Measurements from ENCODE around the gene CDRT4. TPM values are rescaled to one million over a fixed set of nuclear protein-coding genes. Genes with fewer than 3 reads are reported as not detected.

CDRT4 gene
- total RNA-seq, 3 donors from 2014 or later (not counting 1 experiment from before 2014, with no cell fraction given) = 5.5 to 14.0 (median 11.8) TPM

DNA sequence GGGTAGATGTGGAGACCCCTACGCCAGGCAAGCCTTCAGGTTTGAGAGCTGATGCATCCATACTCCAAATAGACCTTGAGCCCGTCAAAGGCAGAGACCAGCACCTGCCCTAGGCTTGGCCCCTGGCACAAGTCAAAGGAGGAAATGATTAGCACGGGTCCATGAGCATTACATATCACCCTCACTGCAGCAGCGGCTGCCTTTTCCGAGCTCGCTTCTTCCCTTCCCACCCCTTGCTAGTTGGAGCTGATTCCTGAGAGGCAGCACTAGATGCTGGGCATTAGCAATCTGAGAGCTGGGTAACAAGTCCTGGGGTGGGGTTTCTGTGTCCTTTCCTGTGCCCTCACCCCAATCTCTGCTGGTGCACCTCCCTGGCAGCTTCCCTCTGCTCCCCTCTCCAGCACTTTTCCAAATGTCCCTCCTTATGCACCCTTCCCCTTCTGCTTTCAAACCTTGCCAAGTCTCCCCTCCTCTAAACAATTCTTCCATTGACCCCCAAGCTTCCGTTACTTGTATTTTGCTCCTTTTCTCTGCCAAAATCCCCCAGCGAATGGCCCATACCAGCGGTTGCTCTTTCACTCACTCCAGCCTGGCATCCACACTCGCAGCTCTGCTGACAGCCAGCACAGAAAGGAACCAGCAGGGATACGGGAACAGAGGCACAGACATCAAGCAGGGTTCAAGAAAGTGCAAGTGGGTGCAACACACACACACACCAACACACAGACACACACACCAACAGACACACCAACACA is 3.0 kb downstream of the CDRT4 start:
- peaks cover 0 to 5% of the 10 kb centered on the region in 2 donors for H3K4me1 Mint-ChIP-seq
- H3K4me3 Mint-ChIP-seq = no peak overlapping the region
- TF ChIP-seq, protein P1, sequence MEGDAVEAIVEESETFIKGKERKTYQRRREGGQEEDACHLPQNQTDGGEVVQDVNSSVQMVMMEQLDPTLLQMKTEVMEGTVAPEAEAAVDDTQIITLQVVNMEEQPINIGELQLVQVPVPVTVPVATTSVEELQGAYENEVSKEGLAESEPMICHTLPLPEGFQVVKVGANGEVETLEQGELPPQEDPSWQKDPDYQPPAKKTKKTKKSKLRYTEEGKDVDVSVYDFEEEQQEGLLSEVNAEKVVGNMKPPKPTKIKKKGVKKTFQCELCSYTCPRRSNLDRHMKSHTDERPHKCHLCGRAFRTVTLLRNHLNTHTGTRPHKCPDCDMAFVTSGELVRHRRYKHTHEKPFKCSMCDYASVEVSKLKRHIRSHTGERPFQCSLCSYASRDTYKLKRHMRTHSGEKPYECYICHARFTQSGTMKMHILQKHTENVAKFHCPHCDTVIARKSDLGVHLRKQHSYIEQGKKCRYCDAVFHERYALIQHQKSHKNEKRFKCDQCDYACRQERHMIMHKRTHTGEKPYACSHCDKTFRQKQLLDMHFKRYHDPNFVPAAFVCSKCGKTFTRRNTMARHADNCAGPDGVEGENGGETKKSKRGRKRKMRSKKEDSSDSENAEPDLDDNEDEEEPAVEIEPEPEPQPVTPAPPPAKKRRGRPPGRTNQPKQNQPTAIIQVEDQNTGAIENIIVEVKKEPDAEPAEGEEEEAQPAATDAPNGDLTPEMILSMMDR (IDR thresholded peaks at IDR 0.05) = no peak
- no peak overlapping the region for H3K27ac ChIP-seq (ENCODE audit: low read length)
- H3K27me3 ChIP-seq (ENCODE audit: control insufficient read depth, insufficient read depth, low read length) = no peaks in the 10 kb centered on the region
- H3K9me3 Mint-ChIP-seq = no peaks in the 10 kb centered on the region
- intact Hi-C loops (cut with micrococcal nuclease) = no loop called here
- no peak overlapping the region for H3K4me3 ChIP-seq (ENCODE audit: low read length)
- H3K4me1 ChIP-seq (ENCODE audit: control insufficient read depth, insufficient read depth, low read length) = no peaks in the 10 kb centered on the region
- no peaks in the 10 kb centered on the region for H3K9me3 ChIP-seq (ENCODE audit: control insufficient read depth, insufficient read depth, low read length)
- no peaks in the 10 kb centered on the region for H3K27me3 Mint-ChIP-seq (ENCODE audit: low read depth in 2 of 2)
- 94% methylated on average over 11 of the region's 11 CpGs for WGBS (ENCODE audit: insufficient coverage)
- H3K36me3 Mint-ChIP-seq = no peaks in the 10 kb centered on the region
- DNase-seq (no peak), ATAC-seq (no peak)
- H3K36me3 ChIP-seq (ENCODE audit: control insufficient read depth, insufficient read depth, low read length) = no peaks in the 10 kb centered on the region
- H3K27ac Mint-ChIP-seq = no peak overlapping the region

DNA sequence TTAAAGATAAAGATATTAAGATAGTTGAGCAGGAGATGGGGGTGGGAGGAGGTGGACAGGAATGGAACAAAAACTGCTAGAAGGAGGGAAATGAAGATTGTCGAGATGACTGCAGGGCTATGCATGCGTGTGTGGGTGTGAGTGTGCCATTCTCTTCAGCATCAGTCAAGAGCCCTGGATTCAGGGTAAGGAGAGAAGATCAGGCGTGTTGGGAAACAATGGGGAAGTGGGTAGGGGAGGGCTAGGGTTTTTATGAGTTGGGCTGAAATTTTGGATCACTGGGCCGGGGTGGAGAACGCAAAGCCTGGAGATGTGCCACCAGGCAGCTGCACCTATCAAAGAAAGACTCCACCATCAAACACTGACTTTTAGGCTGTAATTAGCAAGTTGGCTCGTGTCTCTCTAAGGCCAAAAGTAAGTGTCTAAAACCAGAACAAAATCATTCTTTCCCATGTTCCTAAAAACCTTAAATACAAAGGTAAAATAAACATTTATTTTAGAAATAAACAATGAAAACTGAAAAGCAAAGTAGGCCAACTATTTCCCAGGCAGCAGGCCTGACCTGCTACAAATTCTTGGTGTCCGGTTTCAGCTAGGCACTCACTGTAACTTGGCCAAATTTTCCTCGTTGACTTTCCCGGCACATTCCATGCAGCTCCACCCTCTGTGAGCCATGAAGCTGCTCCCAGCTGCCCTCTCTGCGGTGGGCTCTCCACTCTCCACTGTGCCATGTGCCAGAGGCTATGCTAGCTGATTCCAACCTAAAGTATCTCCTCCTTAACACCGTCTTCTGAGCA is 4.2 kb downstream of the CDRT4 start:
- 96% methylated on average over 9 of the region's 11 CpGs for WGBS (ENCODE audit: insufficient coverage)
- no peaks in the 10 kb centered on the region for H3K4me1 ChIP-seq (ENCODE audit: control insufficient read depth, insufficient read depth, low read length)
- no peak overlapping the region for H3K4me3 Mint-ChIP-seq
- ATAC-seq = no peak
- H3K9me3 ChIP-seq (ENCODE audit: control insufficient read depth, insufficient read depth, low read length) = no peaks in the 10 kb centered on the region
- intact Hi-C loops (cut with micrococcal nuclease) = no loop called here
- no peaks in the 10 kb centered on the region for H3K36me3 Mint-ChIP-seq
- H3K27me3 Mint-ChIP-seq (ENCODE audit: low read depth in 2 of 2) = no peaks in the 10 kb centered on the region
- H3K27me3 ChIP-seq (ENCODE audit: control insufficient read depth, insufficient read depth, low read length) = no peaks in the 10 kb centered on the region
- no peak overlapping the region for H3K4me3 ChIP-seq (ENCODE audit: low read length)
- no peak overlapping the region for H3K27ac ChIP-seq (ENCODE audit: low read length)
- H3K4me1 Mint-ChIP-seq = peaks cover 0 to 5% of the 10 kb centered on the region in 2 donors
- DNase-seq = no peak
- no peaks in the 10 kb centered on the region for H3K36me3 ChIP-seq (ENCODE audit: control insufficient read depth, insufficient read depth, low read length)
- TF ChIP-seq, protein P1 (IDR thresholded peaks at IDR 0.05) = no peak
- no peak overlapping the region for H3K27ac Mint-ChIP-seq
- no peaks in the 10 kb centered on the region for H3K9me3 Mint-ChIP-seq

- peaks cover 10% of the 10 kb centered on the region for H3K36me3 Mint-ChIP-seq
- H3K27me3 Mint-ChIP-seq (ENCODE audit: low read depth in 2 of 2) = no peaks in the 10 kb centered on the region
- intact Hi-C loops (cut with micrococcal nuclease) = no loop called here
- no peaks in the 10 kb centered on the region for H3K4me1 ChIP-seq (ENCODE audit: control insufficient read depth, insufficient read depth, low read length)
- no peak for ATAC-seq
- TF ChIP-seq, protein P1 (IDR thresholded peaks at IDR 0.05) = no peak
- H3K4me1 Mint-ChIP-seq = peaks cover 0 to 5% of the 10 kb centered on the region in 2 donors
- H3K27me3 ChIP-seq (ENCODE audit: control insufficient read depth, insufficient read depth, low read length) = no peaks in the 10 kb centered on the region
- no peak overlapping the region for H3K4me3 Mint-ChIP-seq
- no peak for DNase-seq
- H3K9me3 Mint-ChIP-seq = peaks cover 0 to 3% of the 10 kb centered on the region in 2 donors
- no peak overlapping the region for H3K4me3 ChIP-seq (ENCODE audit: low read length)
- no peak overlapping the region for H3K27ac ChIP-seq (ENCODE audit: low read length)
- 90% methylated on average over 7 of the region's 7 CpGs for WGBS (ENCODE audit: insufficient coverage)
- no peak overlapping the region for H3K27ac Mint-ChIP-seq
- no peaks in the 10 kb centered on the region for H3K9me3 ChIP-seq (ENCODE audit: control insufficient read depth, insufficient read depth, low read length)
- H3K36me3 ChIP-seq (ENCODE audit: control insufficient read depth, insufficient read depth, low read length) = no peaks in the 10 kb centered on the region
Measured at GRCh38 chr17:15457723-15458094, 9.7 kb downstream of the CDRT4 start.
